Naive thymus-derived CD4-positive, alpha-beta T cell (primary cell): ENCODE results near the gene BRI3BP. TPM values are rescaled to one million over a fixed set of nuclear protein-coding genes. Genes with fewer than 3 reads are reported as not detected.

Experiments
- ATAC-seq: fragments of 150-1000 bp; cut with Tn5 transposase; 2 replicates; pipeline ENCODE4 v1.10.0; 2021; ENCODE audit warnings: mild to moderate bottlenecking, moderate library complexity
- CTCF ChIA-PET: fragments of 350-600 bp; sonication (Branson Sonifier 250); formaldehyde crosslinking; loops from one replicate; lab custom pipeline; 2021; ENCODE audit warnings: antibody characterized with exemption; lab: Charles Lee
- POLR2A ChIA-PET: fragments of 350-600 bp; sonication (Branson Sonifier 250); formaldehyde crosslinking; loops from one replicate; lab custom pipeline; 2021; ENCODE audit warnings: antibody characterized with exemption, inconsistent platforms; lab: Charles Lee
- DNase-seq, 9 donors: peaks; one replicate each; pipeline versions ENCODE4 v3.0.0 to v3.0.0-alpha.2; 2020 to 2022; ENCODE audit warnings: mixed read lengths in 1 of 9
- H3K27ac ChIP-seq: one replicate; pipeline ENCODE4 v1.7.0; 2013; ENCODE audit warnings: mild to moderate bottlenecking, low read depth, low read length, moderate library complexity
- H3K27me3 ChIP-seq, 2 donors: one replicate each; pipeline ENCODE4 v1.7.0; 2013; ENCODE audit warnings: low read length in 2 of 2, mild to moderate bottlenecking in 2 of 2, moderate library complexity in 2 of 2; ENCODE audit not compliant: control insufficient read depth in 2 of 2, insufficient read depth in 2 of 2
- H3K36me3 ChIP-seq, 3 experiments: 1 replicate in 2 of 3; 2 replicates in 1 of 3; pipeline ENCODE4 v1.7.0; 2013; ENCODE audit warnings: low read length in 3 of 3, mild to moderate bottlenecking in 3 of 3, moderate library complexity in 1 of 3; ENCODE audit not compliant: insufficient read depth in 3 of 3, control insufficient read depth in 2 of 3
- H3K4me1 ChIP-seq, 2 donors: one replicate each; pipeline ENCODE4 v1.7.0; 2013; ENCODE audit warnings: low read length in 2 of 2, mild to moderate bottlenecking in 2 of 2, moderate library complexity in 1 of 2; ENCODE audit not compliant: control insufficient read depth in 2 of 2, insufficient read depth in 2 of 2
- H3K4me3 ChIP-seq: 2 replicates; pipeline ENCODE4 v1.7.0; 2013; ENCODE audit warnings: mild to moderate bottlenecking, low read length
- H3K9me3 ChIP-seq, 3 experiments: 1 replicate in 2 of 3; 2 replicates in 1 of 3; pipeline ENCODE4 v1.7.0; 2013; ENCODE audit warnings: low read length in 3 of 3; ENCODE audit not compliant: control insufficient read depth in 2 of 3
- H3K27ac Mint-ChIP-seq, 9 donors: one replicate each; pipeline ENCODE4 v1.8.0; 2020 to 2022; ENCODE audit warnings: mixed read lengths in 9 of 9, mild to moderate bottlenecking in 8 of 9, moderate library complexity in 5 of 9, inconsistent platforms in 2 of 9
- H3K27me3 Mint-ChIP-seq, 5 donors: one replicate each; pipeline ENCODE4 v1.8.0; 2021 to 2022; ENCODE audit warnings: mixed read lengths in 5 of 5, mild to moderate bottlenecking in 1 of 5
- H3K36me3 Mint-ChIP-seq, 5 donors: one replicate each; pipeline ENCODE4 v1.8.0; 2020 to 2022; ENCODE audit warnings: mixed read lengths in 5 of 5, mild to moderate bottlenecking in 3 of 5, inconsistent platforms in 1 of 5
- H3K4me1 Mint-ChIP-seq, 7 donors: one replicate each; pipeline ENCODE4 v1.8.0; 2020 to 2022; ENCODE audit warnings: mixed read lengths in 7 of 7, mild to moderate bottlenecking in 3 of 7, inconsistent platforms in 1 of 7
- H3K4me3 Mint-ChIP-seq, 10 donors: one replicate each; pipeline ENCODE4 v1.8.0; 2020 to 2022; ENCODE audit warnings: mild to moderate bottlenecking in 10 of 10, mixed read lengths in 10 of 10, moderate library complexity in 6 of 10, inconsistent platforms in 2 of 10
- H3K9me3 Mint-ChIP-seq, 11 donors: one replicate each; pipeline ENCODE4 v1.8.0; 2020 to 2022; ENCODE audit warnings: mixed read lengths in 11 of 11, mild to moderate bottlenecking in 4 of 11, inconsistent platforms in 1 of 11, moderate library complexity in 1 of 11
- intact Hi-C, 2 donors: fragments of 100-400 bp; cut with micrococcal nuclease; formaldehyde crosslinking; loops; one replicate each; pipeline ENCODE4 v1.15.1; 2023
- polyA plus RNA-seq, 2 donors: library from polyadenylated mRNA; unstranded; fragments of 300-500 nt; fragmentation: Illumina TruSeq; gene quantifications; one replicate each; pipeline ENCODE4 v1.2.3, GENCODE V29; 2021
- total RNA-seq, 6 experiments: library from RNA in 5 of 6; stranded (reverse) in 5 of 6; gene quantifications; 1 replicate in 5 of 6; 2 replicates in 1 of 6; pipeline ENCODE4 v1.2.3 and lab custom pipeline; 2021 to 2026

Gene BRI3BP
- total and polyA plus RNA-seq, 7 experiments from 2014 or later = 2.7 to 19.8 (median 5.8) TPM

DNA sequence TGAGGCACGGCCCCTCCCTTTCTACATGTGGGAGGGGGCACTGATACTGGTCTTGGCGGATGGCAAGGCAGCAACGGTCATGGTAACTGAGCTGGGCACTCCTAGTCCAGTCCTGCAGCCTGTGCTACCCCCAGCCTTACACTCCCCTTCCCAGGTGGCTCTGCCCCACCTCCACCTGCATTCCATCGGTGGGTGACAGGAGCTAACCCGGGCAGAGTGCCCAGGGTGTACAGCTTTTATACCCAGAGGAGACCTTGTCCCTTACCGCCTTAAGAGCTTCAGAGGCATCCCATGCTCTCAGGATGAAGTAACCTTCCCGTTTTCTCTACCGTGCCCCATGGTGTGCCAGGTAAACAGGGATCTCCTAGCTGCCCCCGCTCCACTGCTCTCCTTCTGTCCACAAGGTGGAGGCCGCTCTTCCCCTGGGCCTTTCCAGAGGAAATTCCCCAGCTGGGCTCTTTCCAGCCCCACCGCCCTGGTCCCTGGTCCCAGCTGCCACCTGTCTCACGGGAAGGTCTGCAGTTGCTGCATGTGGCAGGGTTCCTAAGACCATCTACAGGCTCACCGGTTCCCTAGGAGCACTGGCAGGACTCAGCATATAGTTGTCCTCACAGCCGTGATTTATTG is 20.5 kb downstream of the BRI3BP start:
- Histone ChIP-seq H3K27me3 (no peaks in the 10 kb centered on the region), H3K4me3 (no peak overlapping the region), H3K27ac (no peak overlapping the region), H3K9me3 (no peaks in the 10 kb centered on the region), H3K4me1 (no peaks in the 10 kb centered on the region), H3K36me3 (peaks cover 0 to 22% (median 0%) of the 10 kb centered on the region in 3 experiments)
- DNase-seq (no peak), ATAC-seq (no peak)
- Mint-ChIP-seq H3K9me3 (no peaks in the 10 kb centered on the region), H3K36me3 (peaks cover 0 to 32% (median 7%) of the 10 kb centered on the region in 5 donors), H3K27ac (peak overlapping the region in 1 of 9 donors; percentile 49), H3K4me3 (no peak overlapping the region), H3K27me3 (no peaks in the 10 kb centered on the region), H3K4me1 (peaks cover 0 to 5% (median 0%) of the 10 kb centered on the region in 7 donors)
- intact Hi-C loops = no loop called here
- ChIA-PET CTCF (no interaction called here), POLR2A (no interaction called here)

DNA sequence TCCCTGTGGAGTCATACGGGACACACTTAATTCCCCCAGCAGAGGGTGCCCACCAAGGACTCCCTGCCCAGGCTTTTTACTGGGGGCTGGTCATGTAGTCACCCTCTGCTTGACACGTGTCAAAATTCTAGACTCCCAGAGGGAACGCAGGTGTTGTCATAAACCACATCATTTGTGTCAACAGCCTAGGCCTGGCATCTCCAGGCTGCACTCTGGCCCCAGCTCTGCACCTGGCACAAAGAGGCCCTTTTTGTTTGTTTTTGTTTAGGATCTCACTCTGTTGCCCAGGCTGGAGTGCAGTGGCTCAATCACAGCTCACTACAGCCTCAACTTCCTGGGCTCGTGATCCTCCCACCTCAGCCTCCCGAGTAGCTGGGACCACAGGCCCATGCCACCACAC is 21.1 kb downstream of the BRI3BP start:
- Histone ChIP-seq H3K4me1 (no peaks in the 10 kb centered on the region), H3K9me3 (no peaks in the 10 kb centered on the region)
- H3K27ac Mint-ChIP-seq = no peak overlapping the region

DNA sequence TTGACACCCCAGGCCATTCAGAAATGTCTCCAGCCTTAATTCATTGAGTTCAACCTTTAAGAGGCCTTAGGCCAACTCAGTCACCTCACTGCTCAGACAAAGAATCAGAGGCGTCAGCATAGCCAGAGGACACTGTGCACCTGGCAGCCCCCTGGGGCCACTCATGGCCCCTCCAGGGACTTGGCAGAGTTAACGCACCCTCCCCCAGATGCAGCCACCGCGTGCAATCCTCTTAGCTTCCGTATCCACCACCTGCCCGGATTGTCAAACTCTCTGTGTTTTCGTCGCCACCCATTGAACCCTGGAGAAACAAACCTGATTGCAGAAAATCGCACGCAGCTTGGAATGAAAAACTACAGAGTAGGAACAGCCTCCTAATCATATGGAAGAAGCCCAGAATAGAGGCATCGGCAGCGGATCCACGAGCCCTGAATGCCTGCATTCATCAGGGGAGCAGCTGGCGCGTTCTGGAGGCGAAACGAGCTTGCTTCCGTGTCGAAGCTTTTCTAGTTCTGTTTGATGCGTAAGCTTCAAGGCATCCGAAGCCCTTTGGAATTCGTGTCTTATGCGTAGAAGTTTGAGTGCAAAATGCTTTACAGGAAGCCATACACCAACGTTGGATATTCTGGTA is 22.4 kb downstream of the BRI3BP start:
- CTCF ChIA-PET = no interaction called here
- no peaks in the 10 kb centered on the region for H3K27me3 Mint-ChIP-seq

More for the DNA sequence above, 21.1 kb downstream of the BRI3BP start:
- ChIA-PET POLR2A (no interaction called here), CTCF (no interaction called here)
- ATAC-seq = no peak
- Histone ChIP-seq H3K27me3 (no peaks in the 10 kb centered on the region), H3K4me3 (no peak overlapping the region), H3K36me3 (peaks cover 0 to 22% (median 0%) of the 10 kb centered on the region in 3 experiments), H3K27ac (no peak overlapping the region)
- Mint-ChIP-seq H3K4me1 (peaks cover 0 to 5% (median 0%) of the 10 kb centered on the region in 7 donors), H3K36me3 (peaks cover 0 to 36% (median 7%) of the 10 kb centered on the region in 5 donors), H3K27me3 (no peaks in the 10 kb centered on the region), H3K9me3 (no peaks in the 10 kb centered on the region), H3K4me3 (no peak overlapping the region)
- intact Hi-C loops = no loop called here
- DNase-seq = no peak

DNA sequence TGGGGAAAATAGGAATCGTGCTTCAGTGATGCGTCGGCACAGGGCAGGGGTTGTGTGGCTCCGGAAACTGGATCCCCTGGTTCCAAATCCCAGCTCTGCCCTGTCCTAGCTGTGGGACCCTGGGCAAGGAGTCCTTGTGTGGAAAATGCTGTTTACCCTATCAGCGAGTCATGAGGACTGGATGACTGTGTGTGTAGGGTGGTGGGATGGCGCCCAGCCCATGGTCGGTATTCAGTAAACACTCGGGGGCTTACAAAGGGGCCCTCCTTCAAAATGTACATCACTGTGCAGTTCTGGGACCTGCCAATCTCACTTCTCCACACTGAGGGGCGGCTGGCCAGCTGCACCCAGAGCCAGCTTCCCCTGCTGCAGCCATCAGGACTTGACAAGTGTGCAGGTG is 24.4 kb downstream of the BRI3BP start:
- CTCF ChIA-PET = no interaction called here
- Mint-ChIP-seq H3K27me3 (no peaks in the 10 kb centered on the region), H3K4me1 (peaks cover 0 to 2% (median 0%) of the 10 kb centered on the region in 7 donors), H3K36me3 (peaks cover 0 to 37% (median 14%) of the 10 kb centered on the region in 5 donors), H3K4me3 (no peak overlapping the region), H3K9me3 (no peaks in the 10 kb centered on the region), H3K27ac (no peak overlapping the region)
- POLR2A ChIA-PET = no interaction called here
- Histone ChIP-seq H3K4me3 (no peak overlapping the region), H3K36me3 (peaks cover 0 to 22% (median 0%) of the 10 kb centered on the region in 3 experiments), H3K4me1 (no peaks in the 10 kb centered on the region), H3K9me3 (no peaks in the 10 kb centered on the region), H3K27me3 (no peaks in the 10 kb centered on the region), H3K27ac (no peak overlapping the region)
- DNase-seq = no peak
- ATAC-seq = no peak
- intact Hi-C loops = no loop called here

More for the DNA sequence above, 22.4 kb downstream of the BRI3BP start:
- intact Hi-C loops = no loop called here
- H3K36me3 ChIP-seq = peaks cover 0 to 22% (median 0%) of the 10 kb centered on the region in 3 experiments
- DNase-seq = no peak
- Mint-ChIP-seq H3K4me1 (peaks cover 0 to 3% (median 0%) of the 10 kb centered on the region in 7 donors), H3K4me3 (no peak overlapping the region), H3K36me3 (peaks cover 0 to 36% (median 7%) of the 10 kb centered on the region in 5 donors), H3K9me3 (no peaks in the 10 kb centered on the region), H3K27ac (no peak overlapping the region)
- no peak overlapping the region for H3K4me3 ChIP-seq
- POLR2A ChIA-PET = no interaction called here
- H3K4me1 ChIP-seq = no peaks in the 10 kb centered on the region
- no peak overlapping the region for H3K27ac ChIP-seq
- no peak for ATAC-seq
- H3K27me3 ChIP-seq = no peaks in the 10 kb centered on the region
- no peaks in the 10 kb centered on the region for H3K9me3 ChIP-seq

DNA sequence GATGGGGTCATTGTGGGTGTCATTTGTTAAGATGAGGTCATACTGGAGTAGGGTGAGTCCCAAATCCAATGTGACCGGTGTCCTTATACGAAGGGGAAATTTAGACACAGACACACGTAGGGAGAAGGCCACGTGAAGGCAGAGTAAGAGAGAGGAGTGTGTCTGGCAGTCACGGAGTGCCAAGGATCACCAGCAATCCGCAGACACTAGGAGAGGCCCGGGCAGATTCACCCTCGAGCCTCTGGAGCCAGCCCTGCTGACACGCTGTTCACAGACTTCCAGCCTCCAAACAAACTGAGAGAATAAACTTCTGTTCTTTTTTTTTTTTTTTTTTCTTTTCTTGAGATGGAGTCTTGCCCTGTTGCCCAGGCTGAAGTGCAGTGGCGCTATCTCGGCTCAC is 24.9 kb downstream of the BRI3BP start:
- Histone ChIP-seq H3K36me3 (peaks cover 0 to 17% (median 0%) of the 10 kb centered on the region in 3 experiments), H3K4me1 (no peaks in the 10 kb centered on the region), H3K27me3 (no peaks in the 10 kb centered on the region), H3K9me3 (no peaks in the 10 kb centered on the region), H3K27ac (no peak overlapping the region), H3K4me3 (no peak overlapping the region)
- ATAC-seq = no peak
- peaks cover 0 to 39% (median 14%) of the 10 kb centered on the region in 5 donors for H3K36me3 Mint-ChIP-seq
- peak overlapping the region in 1 of 9 donors; percentile 74 for H3K27ac Mint-ChIP-seq
- CTCF ChIA-PET = no interaction called here
- no peak for DNase-seq
- no peak overlapping the region for H3K4me3 Mint-ChIP-seq
- H3K4me1 Mint-ChIP-seq = peaks cover 0 to 2% (median 0%) of the 10 kb centered on the region in 7 donors
- H3K9me3 Mint-ChIP-seq = no peaks in the 10 kb centered on the region
- POLR2A ChIA-PET = no interaction called here
- intact Hi-C loops = no loop called here
- H3K27me3 Mint-ChIP-seq = no peaks in the 10 kb centered on the region

DNA sequence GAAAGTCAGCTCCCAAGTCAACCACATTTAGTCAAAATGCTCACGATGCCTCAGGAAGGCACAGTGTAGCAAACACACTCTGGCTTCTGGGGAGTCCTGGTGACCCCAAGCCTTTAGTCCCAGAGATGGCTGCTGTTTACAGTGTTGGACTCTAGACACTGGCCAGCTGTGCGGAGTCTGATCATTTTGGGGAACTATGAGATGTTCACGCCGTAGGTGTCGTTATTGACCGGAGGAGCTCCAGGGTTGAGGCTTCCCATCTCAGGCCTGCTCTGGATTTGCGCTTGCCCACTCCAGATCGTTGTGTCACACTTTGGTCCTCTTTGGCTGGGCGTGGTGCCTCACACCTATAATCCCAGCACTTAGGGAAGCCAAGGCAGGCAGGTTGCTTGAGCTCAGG is 27.7 kb downstream of the BRI3BP start:
- Histone ChIP-seq H3K36me3 (peaks cover 0 to 5% (median 0%) of the 10 kb centered on the region in 3 experiments), H3K27me3 (no peaks in the 10 kb centered on the region), H3K4me1 (no peaks in the 10 kb centered on the region), H3K9me3 (no peaks in the 10 kb centered on the region), H3K4me3 (no peak overlapping the region), H3K27ac (no peak overlapping the region)
- intact Hi-C loops = no loop called here
- POLR2A ChIA-PET = no interaction called here
- Mint-ChIP-seq H3K4me3 (no peak overlapping the region), H3K27ac (no peak overlapping the region), H3K9me3 (no peaks in the 10 kb centered on the region), H3K4me1 (peaks cover 0 to 2% (median 0%) of the 10 kb centered on the region in 7 donors), H3K27me3 (no peaks in the 10 kb centered on the region), H3K36me3 (peaks cover 0 to 45% (median 16%) of the 10 kb centered on the region in 5 donors)
- no peak for ATAC-seq
- CTCF ChIA-PET = no interaction called here
- DNase-seq = no peak
